Lower lobe of right lung (tissue), 2 donors: Measurements from ENCODE around the gene FBLN2. TPM values are rescaled to one million over a fixed set of nuclear protein-coding genes. Genes with fewer than 3 reads are reported as not detected.

Experiments used
- ATAC-seq, 2 donors: fragments of 200-7000 bp; cut with Tn5 transposase; one replicate each; pipeline ENCODE4 v1.9.1; 2020 to 2022; ENCODE audit warnings: mild to moderate bottlenecking in 2 of 2, moderate library complexity in 2 of 2
- DNase-seq: peaks from one replicate; pipeline ENCODE4 v3.0.0-alpha.2; 2020
- H3K27ac ChIP-seq: fragments of 200-600 bp; one replicate; pipeline ENCODE4 v1.8.0; 2022
- H3K27me3 ChIP-seq: fragments of 200-600 bp; one replicate; pipeline ENCODE4 v1.8.0; 2022; ENCODE audit warnings: low read depth
- H3K36me3 ChIP-seq: fragments of 200-600 bp; one replicate; pipeline ENCODE4 v1.8.0; 2022; ENCODE audit warnings: mild to moderate bottlenecking
- H3K4me1 ChIP-seq: fragments of 200-600 bp; one replicate; pipeline ENCODE4 v1.8.0; 2022
- H3K4me3 ChIP-seq: fragments of 200-600 bp; one replicate; pipeline ENCODE4 v1.8.0; 2022; ENCODE audit warnings: mild to moderate bottlenecking
- H3K9me3 ChIP-seq: fragments of 200-600 bp; one replicate; pipeline ENCODE4 v1.8.0; 2022
- CTCF ChIP-seq: fragments of 200-600 bp; IDR thresholded peaks from one replicate; pipeline ENCODE4 v1.8.0; 2022; ENCODE audit warnings: antibody characterized with exemption, mild to moderate bottlenecking
- intact Hi-C: fragments of 100-400 bp; cut with DNase I; formaldehyde crosslinking; loops from one replicate; pipeline ENCODE4 v1.11.0; 2022
- total RNA-seq: library from RNA; stranded (reverse); fragmentation: NEBNext Ultra II Directional; extraction: Animal tissue kit (Norgen Biotek cat#: 25700); gene quantifications from one replicate; pipeline ENCODE4 v1.2.1, GENCODE V29; 2021
- donor health status: DM: no; HTN: yes; CAD: no; lungs with severe emphysema.

Gene FBLN2
- total RNA-seq, 1 donor from 2014 or later = 40.8 TPM

- H3K27me3 ChIP-seq = no peaks in the 10 kb centered on the region
- DNase-seq (no peak), ATAC-seq (peak in 1 of 2 donors; percentile 21)
- no peak overlapping the region for H3K4me3 ChIP-seq
- no peaks in the 10 kb centered on the region for H3K4me1 ChIP-seq
- no peak overlapping the region for H3K27ac ChIP-seq
- intact Hi-C loops = no loop called here
- no peaks in the 10 kb centered on the region for H3K36me3 ChIP-seq
- TF ChIP-seq CTCF = no peak
- no peaks in the 10 kb centered on the region for H3K9me3 ChIP-seq
These were observed 72.7 kb downstream of the FBLN2 start for GRCh38 chr3:13621381-13622221.

DNA sequence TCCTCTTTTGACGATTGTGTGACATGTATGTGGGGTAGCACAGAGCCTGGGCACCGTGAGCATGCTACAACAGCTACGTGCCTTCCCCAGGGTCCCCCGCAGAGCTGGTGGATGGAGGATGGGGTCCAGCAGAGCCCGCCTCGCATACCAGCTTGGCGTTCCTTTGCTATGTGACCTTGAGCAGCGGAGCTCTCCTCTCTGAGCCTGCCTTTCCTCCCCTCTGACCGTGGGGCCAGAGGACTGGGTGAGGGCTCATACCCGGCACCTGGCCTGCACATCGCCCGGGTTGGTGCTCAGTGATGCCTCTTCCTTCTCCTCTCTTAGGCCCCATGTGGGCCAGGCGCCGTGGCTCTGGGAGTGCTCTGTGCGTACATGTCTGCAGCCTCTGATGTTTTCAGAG lies 73.4 kb downstream of the FBLN2 start:
- H3K4me3 ChIP-seq = no peak overlapping the region
- TF ChIP-seq CTCF = no peak
- intact Hi-C loops = no loop called here
- no peak for ATAC-seq
- no peak overlapping the region for H3K27ac ChIP-seq
- no peaks in the 10 kb centered on the region for H3K36me3 ChIP-seq
- no peaks in the 10 kb centered on the region for H3K9me3 ChIP-seq
- no peaks in the 10 kb centered on the region for H3K27me3 ChIP-seq
- DNase-seq = no peak
- no peaks in the 10 kb centered on the region for H3K4me1 ChIP-seq

GRCh38 chr3:13623101-13623654 lies 74.3 kb downstream of the FBLN2 start:
- Histone ChIP-seq H3K9me3 (no peaks in the 10 kb centered on the region), H3K4me3 (no peak overlapping the region), H3K27me3 (no peaks in the 10 kb centered on the region), H3K4me1 (no peaks in the 10 kb centered on the region), H3K36me3 (no peaks in the 10 kb centered on the region), H3K27ac (no peak overlapping the region)
- intact Hi-C loops = no loop called here
- ATAC-seq = peak; percentile 35 to 52
- TF ChIP-seq CTCF = no peak
- peak; percentile 36 for DNase-seq

DNA sequence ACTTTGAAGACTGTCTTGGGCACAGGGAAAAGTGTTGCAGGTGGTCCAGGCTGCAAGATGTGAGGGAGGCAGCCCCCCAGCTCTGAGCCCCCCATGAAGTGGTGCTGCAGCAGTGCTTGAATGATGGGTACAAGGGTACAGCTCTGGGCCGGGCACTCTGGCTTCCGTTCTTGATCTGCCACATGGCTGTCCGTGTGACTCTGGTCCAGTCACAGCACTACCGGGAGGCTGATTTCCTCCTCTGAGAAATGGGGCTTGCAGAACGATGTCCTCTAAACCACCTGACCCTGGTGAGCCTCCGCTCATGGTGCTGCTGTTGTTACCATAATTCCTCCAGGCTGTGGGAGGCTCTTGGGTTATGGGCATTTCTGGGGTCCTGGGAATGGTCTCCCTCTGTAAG lies 75.1 kb downstream of the FBLN2 start:
- no peak overlapping the region for H3K4me3 ChIP-seq
- TF ChIP-seq CTCF = no peak
- no peaks in the 10 kb centered on the region for H3K9me3 ChIP-seq
- peak; percentile 27 for DNase-seq
- H3K36me3 ChIP-seq = no peaks in the 10 kb centered on the region
- H3K27me3 ChIP-seq = no peaks in the 10 kb centered on the region
- intact Hi-C loops = no loop called here
- ATAC-seq = no peak
- H3K27ac ChIP-seq = no peak overlapping the region
- no peaks in the 10 kb centered on the region for H3K4me1 ChIP-seq

GRCh38 chr3:13624671-13625125 lies 75.8 kb downstream of the FBLN2 start:
- no peaks in the 10 kb centered on the region for H3K9me3 ChIP-seq
- intact Hi-C loops = no loop called here
- H3K36me3 ChIP-seq = no peaks in the 10 kb centered on the region
- no peak overlapping the region for H3K4me3 ChIP-seq
- ATAC-seq (no peak), DNase-seq (peak; percentile 36)
- no peak overlapping the region for H3K27ac ChIP-seq
- no peaks in the 10 kb centered on the region for H3K27me3 ChIP-seq
- H3K4me1 ChIP-seq = no peaks in the 10 kb centered on the region
- TF ChIP-seq CTCF = no peak
